HG03060 (cell line): ENCODE data around the gene PTPRM.

Experiments used
- ATAC-seq: cut with Tn5 transposase; IDR thresholded peaks from one replicate; pipeline ENCODE4 v1.9.1; 2021; ENCODE audit warnings: low read depth, moderate number of reproducible peaks; ENCODE audit not compliant: unreplicated experiment

PTPRM gene

GRCh38 chr18:7624697-7625096, 57.6 kb downstream of the PTPRM start:
- ATAC-seq: no peak

- no peak for ATAC-seq
These were observed 59.2 kb downstream of the PTPRM start for GRCh38 chr18:7626175-7626921.

- no peak for ATAC-seq
These were observed 59.9 kb downstream of the PTPRM start for GRCh38 chr18:7626922-7627440.

DNA sequence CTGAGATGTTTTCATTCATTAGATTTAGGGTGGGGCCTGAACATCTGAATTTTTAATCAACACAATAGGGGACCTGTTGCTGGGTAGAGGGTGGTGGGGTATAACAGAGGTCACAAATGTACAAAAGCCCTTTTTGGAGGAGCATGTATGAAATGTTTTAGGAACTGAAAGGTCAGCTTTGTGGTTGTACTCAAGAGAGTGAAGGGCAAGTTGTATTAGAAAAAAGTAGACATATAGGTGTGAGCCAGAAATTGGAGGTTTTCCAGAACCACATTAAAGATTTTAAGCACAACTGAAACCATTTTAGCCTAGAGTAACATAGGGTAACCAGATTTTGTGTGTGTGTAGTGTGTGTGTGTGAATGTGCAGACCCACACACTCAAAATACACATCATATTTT, 62.3 kb downstream of the PTPRM start:
- ATAC-seq: no peak

GRCh38 chr18:7630731-7631442, 63.8 kb downstream of the PTPRM start:
- ATAC-seq: no peak

DNA sequence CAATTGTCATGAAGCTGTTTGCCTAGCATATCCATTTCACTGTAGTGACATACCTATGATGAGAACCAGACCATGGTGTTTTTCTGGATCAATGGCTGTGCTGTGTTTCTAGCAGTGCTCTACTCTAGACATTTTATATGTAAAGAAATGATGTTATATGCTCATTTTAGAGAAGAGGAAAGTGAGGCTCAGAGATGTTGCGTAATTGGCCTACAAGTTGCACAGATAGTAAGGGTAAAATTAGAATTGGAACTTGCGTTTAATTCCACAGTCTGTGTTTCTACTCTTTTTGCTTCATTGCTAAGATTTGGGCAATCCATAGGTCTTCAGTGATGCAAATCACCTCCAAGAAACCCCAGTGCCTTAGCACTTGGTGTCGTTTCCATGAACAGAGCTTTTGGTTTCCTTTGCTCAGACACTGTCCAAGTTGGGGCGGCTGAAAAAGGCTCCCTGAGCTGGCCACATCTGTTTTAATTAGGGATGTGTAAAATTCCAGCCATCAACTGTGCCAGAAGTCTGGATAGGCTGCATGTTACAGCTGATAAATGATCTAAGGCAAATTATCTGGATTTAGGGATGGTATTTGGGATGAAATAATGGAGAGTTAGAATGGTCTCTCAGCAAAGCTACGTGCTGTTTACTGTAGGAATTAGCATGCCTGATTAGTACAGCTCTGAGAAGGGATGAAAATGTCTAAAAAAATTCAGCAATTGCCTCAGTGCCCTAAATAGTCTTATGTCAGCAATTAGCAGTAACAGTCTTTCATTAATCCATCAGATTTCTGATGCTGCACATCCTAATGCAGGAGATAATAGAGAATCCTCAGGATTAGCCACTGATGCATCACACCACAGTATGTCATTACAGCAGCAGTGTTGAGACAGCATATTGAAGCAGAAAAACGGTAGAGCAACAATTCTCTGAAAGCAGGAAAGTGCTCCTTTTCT, 65.3 kb downstream of the PTPRM start:
- no peak for ATAC-seq

DNA sequence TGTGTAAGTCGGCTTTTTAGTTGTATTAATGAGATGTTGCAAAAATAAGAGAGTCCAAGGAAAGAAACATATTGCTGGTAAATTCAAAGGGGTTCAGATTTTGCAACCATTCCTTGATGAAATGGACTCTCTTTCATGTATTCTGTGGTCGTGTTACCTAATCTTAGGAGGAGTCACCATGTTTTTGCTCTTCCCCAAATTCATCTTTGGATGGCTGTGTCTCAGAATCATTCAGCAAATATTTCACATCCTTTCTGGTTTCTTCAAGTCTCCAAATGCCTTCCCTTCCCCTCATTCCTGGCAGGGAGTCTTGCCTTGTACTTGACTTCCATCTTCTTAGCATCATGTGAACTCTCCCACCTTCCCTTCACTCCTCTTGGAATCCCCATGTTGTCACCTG, 66.1 kb downstream of the PTPRM start:
- ATAC-seq: no peak

GRCh38 chr18:7635948-7636347, 68.8 kb downstream of the PTPRM start:
- no peak for ATAC-seq

- no peak for ATAC-seq
These were observed 70.2 kb downstream of the PTPRM start for GRCh38 chr18:7637269-7637668.

- no peak for ATAC-seq
These were observed 71.2 kb downstream of the PTPRM start for GRCh38 chr18:7638321-7638720.

GRCh38 chr18:7641813-7642212, 74.7 kb downstream of the PTPRM start:
- no peak for ATAC-seq

DNA sequence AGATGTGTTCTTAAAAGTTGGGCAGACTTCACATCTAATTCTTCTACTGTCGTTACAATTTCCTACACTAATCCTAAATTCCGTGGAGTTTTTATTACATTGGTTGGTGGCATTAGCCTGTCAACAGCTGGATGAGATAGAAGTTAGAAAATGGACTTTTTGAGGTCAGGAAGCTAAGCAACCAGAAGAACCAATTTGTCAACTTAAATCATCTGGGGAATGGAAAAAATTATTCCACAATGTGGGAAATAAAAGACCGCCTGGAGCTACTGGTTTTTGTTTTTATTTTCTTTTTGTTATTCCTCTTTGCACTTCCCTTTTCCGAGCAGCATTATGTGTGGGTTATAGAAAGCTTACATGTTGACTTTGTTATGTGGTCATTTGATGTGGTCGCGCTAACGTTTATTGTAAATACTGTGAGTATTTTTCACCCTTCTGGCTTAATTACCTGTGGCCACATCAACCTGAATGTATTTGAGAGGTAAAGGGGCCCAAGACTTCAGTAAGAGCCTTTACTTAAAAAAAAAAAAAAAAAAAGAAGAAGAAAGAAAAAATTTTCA, 75.3 kb downstream of the PTPRM start:
- ATAC-seq: no peak

GRCh38 chr18:7645756-7646155, 78.6 kb downstream of the PTPRM start:
- no peak for ATAC-seq

- no peak for ATAC-seq
These were observed 79.2 kb downstream of the PTPRM start for GRCh38 chr18:7646174-7646886.

DNA sequence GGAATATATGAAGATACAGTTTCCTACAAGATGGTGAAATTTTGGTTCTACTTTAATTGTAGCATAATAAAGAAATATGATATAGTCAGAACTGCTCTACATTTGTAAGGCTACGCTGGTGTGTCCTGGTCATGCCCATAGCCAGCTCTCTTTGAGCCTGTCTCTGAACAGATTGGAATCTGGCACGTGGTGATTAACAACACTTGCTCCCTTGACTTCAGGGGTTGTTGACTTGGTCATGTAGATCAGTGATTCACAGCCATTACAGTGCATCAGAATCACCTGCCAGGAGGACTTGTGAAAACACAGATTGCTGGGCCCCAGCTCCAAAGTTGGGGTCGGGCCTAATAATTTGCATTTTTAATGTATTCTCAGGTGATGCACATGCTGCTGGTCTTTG, 80.4 kb downstream of the PTPRM start:
- ATAC-seq: no peak

DNA sequence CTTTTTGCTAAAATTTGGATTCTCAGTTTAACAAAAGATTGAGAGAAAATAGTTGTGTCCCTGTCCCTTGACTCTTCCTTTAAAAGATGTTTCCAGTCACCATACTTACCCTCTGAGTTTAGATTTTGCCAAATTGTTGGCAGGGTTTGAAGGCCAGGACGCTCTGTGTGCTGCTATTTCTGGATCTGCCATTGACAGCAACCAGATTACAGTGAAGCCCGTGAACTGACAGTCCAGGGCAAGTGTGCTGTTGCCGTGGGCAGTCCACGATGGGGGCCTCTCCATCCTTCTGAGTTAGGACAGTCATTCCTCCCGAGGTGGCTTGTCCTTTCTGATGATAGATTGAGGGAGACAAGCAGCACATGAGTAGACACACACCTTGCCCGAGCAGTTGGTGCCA, 89.9 kb downstream of the PTPRM start:
- ATAC-seq: no peak

DNA sequence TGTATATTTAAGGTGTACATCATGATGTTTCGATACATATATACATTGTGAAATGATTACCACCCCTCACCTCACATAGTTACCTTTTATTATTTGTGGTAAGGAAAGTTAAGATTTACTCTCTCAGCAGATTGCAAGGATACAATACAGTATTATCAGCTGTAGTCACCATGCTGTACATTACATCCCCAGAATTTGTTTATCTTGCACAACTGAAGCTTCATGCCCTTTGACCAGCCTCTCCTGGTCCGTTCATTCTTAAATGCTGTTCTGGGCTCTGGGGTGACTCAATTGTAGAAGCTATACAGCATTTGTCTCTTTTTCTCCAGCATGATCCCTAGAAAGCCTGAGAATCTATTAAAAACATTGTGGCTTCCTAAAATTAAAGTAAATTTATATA, 90.8 kb downstream of the PTPRM start:
- ATAC-seq: no peak

- ATAC-seq: no peak
These were observed 91.6 kb downstream of the PTPRM start for GRCh38 chr18:7658701-7659100.

DNA sequence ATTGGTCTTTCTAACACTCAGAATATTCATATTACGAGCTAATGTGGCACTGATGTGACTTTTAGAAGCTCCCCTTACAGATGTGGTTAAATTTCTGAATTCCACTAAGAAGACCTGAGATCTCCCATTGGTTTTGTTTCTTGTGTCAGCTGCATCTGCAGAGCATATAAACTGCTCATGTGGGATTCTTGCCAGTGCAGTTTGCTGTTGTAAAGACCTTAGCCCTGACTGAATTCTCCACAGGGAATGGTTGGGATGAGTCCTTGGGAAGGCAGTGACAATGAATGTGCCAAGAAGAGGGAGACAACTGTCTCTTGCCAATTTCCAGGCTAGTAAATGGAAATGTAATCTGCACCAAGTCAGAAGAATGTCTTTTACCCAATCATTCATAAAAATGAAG, 94.1 kb downstream of the PTPRM start:
- no peak for ATAC-seq

GRCh38 chr18:7662866-7663265, 95.8 kb downstream of the PTPRM start:
- no peak for ATAC-seq
